ENCODE measurements around the gene PTGR1. TPM values are rescaled to one million over a fixed set of nuclear protein-coding genes. Genes with fewer than 3 reads are reported as not detected.

PTGR1 gene
- total and polyA plus RNA-seq, 2 experiments from 2014 or later, result 19.1 to 24.7 TPM

GRCh38 chr9:111548623-111549022 lies 50.8 kb downstream of the PTGR1 start (continued):
- no peak for TF ChIP-seq ETS1 (IDR thresholded peaks at IDR 0.05)

GRCh38 chr9:111542497-111543254 lies 56.8 kb downstream of the PTGR1 start:
- H3K27me3 ChIP-seq (ENCODE audit: insufficient read depth), result no peaks in the 10 kb centered on the region
- DNase-seq (ENCODE audit: low spot score) (no peak), ATAC-seq (no peak)
- no peak overlapping the region for H3K4me2 ChIP-seq
- Mint-ChIP-seq H3K4me3 (no peak overlapping the region), H3K27me3 (ENCODE audit: insufficient read depth, low read depth, poor library complexity) (peaks cover 8% of the 10 kb centered on the region), H3K9me3 (peaks cover 98% of the 10 kb centered on the region), H3K36me3 (ENCODE audit: low read depth) (peaks cover 100% of the 10 kb centered on the region), H3K27ac (no peak overlapping the region), H3K4me1 (no peaks in the 10 kb centered on the region)
- H3K9me2 ChIP-seq (ENCODE audit: insufficient read depth), result no peaks in the 10 kb centered on the region
- peaks cover 49% of the 10 kb centered on the region for H3K79me2 ChIP-seq (replicated peaks; ENCODE audit: insufficient read depth)
- H3K4me3 ChIP-seq, result no peak overlapping the region; the same call in 1 of the 2 replicates
- no peaks in the 10 kb centered on the region for H3K4me1 ChIP-seq (ENCODE audit: insufficient read depth)
- 0 out of 2 replicates have a peak, but pooled peaks cover 3% of the 10 kb centered on the region for H3F3A ChIP-seq (replicated peaks; ENCODE audit: low read depth)
- no peak overlapping the region for H3K27ac ChIP-seq (ENCODE audit: low read depth)
- H2AFZ ChIP-seq, result no peak overlapping the region
- no peaks in the 10 kb centered on the region for H4K20me1 ChIP-seq (replicated peaks; ENCODE audit: insufficient read depth)
- H3K36me3 ChIP-seq (ENCODE audit: insufficient read depth), result peaks cover 91% of the 10 kb centered on the region
- TF ChIP-seq NANOG (IDR thresholded peaks at IDR 0.05; ENCODE audit: borderline replicate concordance) (no peak), ETS1 (IDR thresholded peaks at IDR 0.05) (no peak), EZH2phosphoT487 (IDR thresholded peaks at IDR 0.05; ENCODE audit: unreplicated experiment) (no peak), JUNB (IDR thresholded peaks at IDR 0.05; ENCODE audit: unreplicated experiment) (no peak), REST (IDR thresholded peaks at IDR 0.05; ENCODE audit: unreplicated experiment) (no peak), CTCF (conservative IDR thresholded peaks at IDR 0.05; ENCODE audit: low read depth in 2 of 2) (no peak), STAT1 (IDR thresholded peaks at IDR 0.05; ENCODE audit: unreplicated experiment) (no peak), ZNF331 (CRISPR knock-in tag; IDR thresholded peaks at IDR 0.05; ENCODE audit: low read depth) (no peak), ZNF114 (CRISPR knock-in tag; IDR thresholded peaks at IDR 0.05) (no peak), ZNF462 (CRISPR knock-in tag; IDR thresholded peaks at IDR 0.05) (no peak)

Data from GM23338 (cell line).